Ishikawa (cell line): ENCODE data around the gene MSX1.

Experiments used
- TAF1 ChIP-seq: IDR thresholded peaks from 2 replicates; pipeline ENCODE4 v1.6.1; 2012; ENCODE audit warnings: low read depth, mild to moderate bottlenecking
- TCF12 ChIP-seq: IDR thresholded peaks from 2 replicates; pipeline ENCODE4 v1.6.1; 2012; ENCODE audit warnings: low read depth
- YY1 ChIP-seq: IDR thresholded peaks from 2 replicates; pipeline ENCODE4 v1.6.1; 2012; ENCODE audit warnings: low read depth
- TF ChIP-seq, protein P1 (sequence below): IDR thresholded peaks from 2 replicates; pipeline ENCODE4 v1.6.1; 2012
- TF ChIP-seq, protein P2 (sequence below): IDR thresholded peaks from 2 replicates; pipeline ENCODE4 v1.6.1; 2012; ENCODE audit warnings: low read depth, mild to moderate bottlenecking

DNA sequence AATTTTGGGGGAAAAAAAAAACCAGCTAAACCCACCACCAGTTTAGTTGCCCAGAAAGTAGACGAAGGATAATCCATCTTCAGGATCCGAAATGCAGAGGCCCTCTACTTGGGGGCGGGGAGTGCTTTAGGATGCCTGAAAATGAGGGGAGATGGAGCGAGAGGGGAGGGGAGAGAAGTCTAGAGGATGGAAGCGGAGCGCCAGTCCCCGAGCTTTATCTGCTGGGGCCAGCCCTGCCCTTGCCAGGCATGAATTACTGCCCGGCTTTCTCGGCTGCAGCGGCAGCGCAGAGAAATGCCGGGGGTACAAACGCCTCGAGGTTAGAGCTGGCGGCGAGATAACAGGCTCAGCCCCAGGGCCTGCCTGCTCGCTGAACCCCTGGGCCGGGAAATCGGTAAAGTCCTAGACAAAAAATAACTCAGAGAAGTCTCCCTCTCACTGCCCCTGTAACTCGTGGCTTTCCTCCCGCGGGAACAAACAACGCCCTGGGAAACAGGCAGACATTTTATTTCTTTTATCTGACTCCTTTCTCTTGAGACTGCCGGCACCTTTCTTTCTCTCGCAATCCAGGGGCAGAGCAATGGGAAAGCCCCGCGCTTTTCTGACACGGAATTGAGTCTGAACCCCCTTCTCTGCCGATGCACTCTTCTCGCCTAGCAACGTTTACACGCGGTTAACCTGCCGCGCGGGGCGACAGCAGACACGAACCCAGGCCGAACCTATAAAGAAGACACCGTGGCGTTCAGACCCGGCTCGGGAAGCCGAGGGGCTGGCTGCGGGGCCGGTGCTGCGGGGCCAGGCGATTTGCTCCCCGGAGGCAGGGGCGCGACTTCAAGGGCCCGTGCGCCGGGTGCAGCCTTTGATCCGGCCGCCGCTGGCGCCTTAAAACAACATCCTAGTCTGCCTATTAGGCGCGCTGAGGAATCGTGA is 3.1 kb upstream of the MSX1 start:
- TF ChIP-seq, protein P1, sequence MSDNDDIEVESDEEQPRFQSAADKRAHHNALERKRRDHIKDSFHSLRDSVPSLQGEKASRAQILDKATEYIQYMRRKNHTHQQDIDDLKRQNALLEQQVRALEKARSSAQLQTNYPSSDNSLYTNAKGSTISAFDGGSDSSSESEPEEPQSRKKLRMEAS, result peak; percentile 52
- TF ChIP-seq, protein P2, sequence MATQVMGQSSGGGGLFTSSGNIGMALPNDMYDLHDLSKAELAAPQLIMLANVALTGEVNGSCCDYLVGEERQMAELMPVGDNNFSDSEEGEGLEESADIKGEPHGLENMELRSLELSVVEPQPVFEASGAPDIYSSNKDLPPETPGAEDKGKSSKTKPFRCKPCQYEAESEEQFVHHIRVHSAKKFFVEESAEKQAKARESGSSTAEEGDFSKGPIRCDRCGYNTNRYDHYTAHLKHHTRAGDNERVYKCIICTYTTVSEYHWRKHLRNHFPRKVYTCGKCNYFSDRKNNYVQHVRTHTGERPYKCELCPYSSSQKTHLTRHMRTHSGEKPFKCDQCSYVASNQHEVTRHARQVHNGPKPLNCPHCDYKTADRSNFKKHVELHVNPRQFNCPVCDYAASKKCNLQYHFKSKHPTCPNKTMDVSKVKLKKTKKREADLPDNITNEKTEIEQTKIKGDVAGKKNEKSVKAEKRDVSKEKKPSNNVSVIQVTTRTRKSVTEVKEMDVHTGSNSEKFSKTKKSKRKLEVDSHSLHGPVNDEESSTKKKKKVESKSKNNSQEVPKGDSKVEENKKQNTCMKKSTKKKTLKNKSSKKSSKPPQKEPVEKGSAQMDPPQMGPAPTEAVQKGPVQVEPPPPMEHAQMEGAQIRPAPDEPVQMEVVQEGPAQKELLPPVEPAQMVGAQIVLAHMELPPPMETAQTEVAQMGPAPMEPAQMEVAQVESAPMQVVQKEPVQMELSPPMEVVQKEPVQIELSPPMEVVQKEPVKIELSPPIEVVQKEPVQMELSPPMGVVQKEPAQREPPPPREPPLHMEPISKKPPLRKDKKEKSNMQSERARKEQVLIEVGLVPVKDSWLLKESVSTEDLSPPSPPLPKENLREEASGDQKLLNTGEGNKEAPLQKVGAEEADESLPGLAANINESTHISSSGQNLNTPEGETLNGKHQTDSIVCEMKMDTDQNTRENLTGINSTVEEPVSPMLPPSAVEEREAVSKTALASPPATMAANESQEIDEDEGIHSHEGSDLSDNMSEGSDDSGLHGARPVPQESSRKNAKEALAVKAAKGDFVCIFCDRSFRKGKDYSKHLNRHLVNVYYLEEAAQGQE, result no peak
- no peak for TF ChIP-seq TAF1
- TF ChIP-seq YY1, result peak; percentile 23; the same call in 1 of the 2 replicates
- TF ChIP-seq TCF12, result no peak; the same call in 1 of the 2 replicates
